K562 (cell line): ENCODE results near the gene ASB10. TPM values are rescaled to one million over a fixed set of nuclear protein-coding genes. Genes with fewer than 3 reads are reported as not detected.

ENCODE experiments used
- polyA plus RNA-seq, 8 experiments: library from polyadenylated mRNA; depleted of rRNA in 4 of 8; stranded (reverse) in 5 of 8; unstranded in 3 of 8; fragments of >200 nt; fragmentation: Nextera tagmentation in 2 of 8; fragmentation: Illumina TruSeq in 1 of 8; extraction: Ambion mirVana in 2 of 8; extraction: Trizol in 1 of 8; gene quantifications; 2 replicates each; pipeline versions ENCODE4 v1.2.1 to v1.2.3, GENCODE V29; 2011 to 2014; ENCODE audit warnings: inconsistent platforms in 1 of 8, missing spikeins in 1 of 8
- total RNA-seq, 7 experiments: library from RNA; depleted of rRNA in 6 of 7; stranded (reverse); fragments of >200 nt in 6 of 7; fragmentation: Illumina TruSeq in 2 of 7; extraction: Trizol in 2 of 7; gene quantifications; 2 replicates each; pipeline versions ENCODE4 v1.2.1 to v1.2.3, GENCODE V29; 2011 to 2021; ENCODE audit warnings: low replicate concordance in 1 of 7
- TF ChIP-seq, protein P1 (sequence below): fragments of 450-650 bp; IDR thresholded peaks from 2 replicates; pipeline ENCODE4 v1.6.1; 2016; ENCODE audit warnings: low read depth

The ASB10 gene
- total and polyA plus RNA-seq, 9 of the 15 experiments (the other 6 are each of a cell fraction or from before 2014, with no cell fraction given), result not detected

GRCh38 chr7:151148319-151149259 is 38.5 kb downstream of the ASB10 start (continued):
- TF ChIP-seq, protein P1, sequence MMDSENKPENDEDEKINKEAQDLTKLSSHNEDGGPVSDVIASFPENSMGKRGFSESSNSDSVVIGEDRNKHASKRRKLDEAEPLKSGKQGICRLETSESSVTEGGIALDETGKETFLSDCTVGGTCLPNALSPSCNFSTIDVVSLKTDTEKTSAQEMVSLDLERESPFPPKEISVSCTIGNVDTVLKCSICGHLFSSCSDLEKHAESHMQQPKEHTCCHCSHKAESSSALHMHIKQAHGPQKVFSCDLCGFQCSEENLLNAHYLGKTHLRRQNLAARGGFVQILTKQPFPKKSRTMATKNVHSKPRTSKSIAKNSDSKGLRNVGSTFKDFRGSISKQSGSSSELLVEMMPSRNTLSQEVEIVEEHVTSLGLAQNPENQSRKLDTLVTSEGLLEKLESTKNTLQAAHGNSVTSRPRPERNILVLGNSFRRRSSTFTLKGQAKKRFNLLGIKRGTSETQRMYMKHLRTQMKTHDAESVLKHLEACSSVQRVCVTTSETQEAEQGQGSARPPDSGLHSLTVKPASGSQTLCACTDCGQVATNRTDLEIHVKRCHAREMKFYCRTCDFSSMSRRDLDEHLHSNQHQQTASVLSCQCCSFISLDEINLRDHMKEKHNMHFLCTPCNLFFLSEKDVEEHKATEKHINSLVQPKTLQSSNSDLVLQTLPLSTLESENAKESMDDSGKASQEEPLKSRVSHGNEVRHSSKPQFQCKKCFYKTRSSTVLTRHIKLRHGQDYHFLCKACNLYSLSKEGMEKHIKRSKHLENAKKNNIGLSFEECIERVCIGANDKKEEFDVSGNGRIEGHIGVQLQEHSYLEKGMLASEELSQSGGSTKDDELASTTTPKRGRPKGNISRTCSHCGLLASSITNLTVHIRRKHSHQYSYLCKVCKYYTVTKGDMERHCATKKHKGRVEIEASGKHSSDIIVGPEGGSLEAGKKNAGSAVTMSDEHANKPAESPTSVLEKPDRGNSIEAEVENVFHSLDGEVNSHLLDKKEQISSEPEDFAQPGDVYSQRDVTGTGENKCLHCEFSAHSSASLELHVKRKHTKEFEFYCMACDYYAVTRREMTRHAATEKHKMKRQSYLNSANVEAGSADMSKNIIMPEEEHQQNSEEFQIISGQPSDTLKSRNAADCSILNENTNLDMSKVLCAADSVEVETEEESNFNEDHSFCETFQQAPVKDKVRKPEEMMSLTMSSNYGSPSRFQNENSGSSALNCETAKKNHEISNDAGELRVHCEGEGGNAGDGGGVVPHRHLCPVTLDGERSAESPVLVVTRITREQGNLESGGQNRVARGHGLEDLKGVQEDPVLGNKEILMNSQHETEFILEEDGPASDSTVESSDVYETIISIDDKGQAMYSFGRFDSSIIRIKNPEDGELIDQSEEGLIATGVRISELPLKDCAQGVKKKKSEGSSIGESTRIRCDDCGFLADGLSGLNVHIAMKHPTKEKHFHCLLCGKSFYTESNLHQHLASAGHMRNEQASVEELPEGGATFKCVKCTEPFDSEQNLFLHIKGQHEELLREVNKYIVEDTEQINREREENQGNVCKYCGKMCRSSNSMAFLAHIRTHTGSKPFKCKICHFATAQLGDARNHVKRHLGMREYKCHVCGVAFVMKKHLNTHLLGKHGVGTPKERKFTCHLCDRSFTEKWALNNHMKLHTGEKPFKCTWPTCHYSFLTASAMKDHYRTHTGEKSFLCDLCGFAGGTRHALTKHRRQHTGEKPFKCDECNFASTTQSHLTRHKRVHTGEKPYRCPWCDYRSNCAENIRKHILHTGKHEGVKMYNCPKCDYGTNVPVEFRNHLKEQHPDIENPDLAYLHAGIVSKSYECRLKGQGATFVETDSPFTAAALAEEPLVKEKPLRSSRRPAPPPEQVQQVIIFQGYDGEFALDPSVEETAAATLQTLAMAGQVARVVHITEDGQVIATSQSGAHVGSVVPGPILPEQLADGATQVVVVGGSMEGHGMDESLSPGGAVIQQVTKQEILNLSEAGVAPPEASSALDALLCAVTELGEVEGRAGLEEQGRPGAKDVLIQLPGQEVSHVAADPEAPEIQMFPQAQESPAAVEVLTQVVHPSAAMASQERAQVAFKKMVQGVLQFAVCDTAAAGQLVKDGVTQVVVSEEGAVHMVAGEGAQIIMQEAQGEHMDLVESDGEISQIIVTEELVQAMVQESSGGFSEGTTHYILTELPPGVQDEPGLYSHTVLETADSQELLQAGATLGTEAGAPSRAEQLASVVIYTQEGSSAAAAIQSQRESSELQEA, result no peak
